ENCODE data around the gene SF3A1.

Gene SF3A1

DNA sequence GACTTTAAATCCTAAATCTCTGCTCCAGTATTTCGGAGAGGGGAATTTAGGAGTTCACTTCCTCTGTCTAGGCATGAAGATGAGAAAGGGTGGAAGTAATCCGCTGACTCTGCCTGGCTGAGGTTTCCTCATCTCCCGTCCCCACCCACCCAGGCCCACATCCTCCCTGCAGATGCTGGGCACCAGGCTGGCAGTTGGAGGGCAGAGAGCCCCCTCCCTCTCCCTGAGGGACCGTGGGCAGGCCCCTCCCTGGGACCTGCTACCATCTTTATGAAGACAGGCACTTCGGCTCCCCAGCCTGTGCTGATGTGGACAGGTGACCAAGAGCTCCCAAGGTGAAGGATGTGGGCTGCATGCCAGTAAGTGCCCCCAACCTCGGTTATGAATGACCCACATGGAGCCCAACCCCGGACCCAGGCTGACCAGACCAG is 74.1 kb downstream of the SF3A1 start:
- no peak for TF ChIP-seq CTCF (IDR thresholded peaks at IDR 0.05; ENCODE audit: borderline replicate concordance, control extremely low read depth, extremely low read depth, insufficient read depth, missing control alignments)

More for the DNA sequence above, 74.1 kb downstream of the SF3A1 start:
- no peak for DNase-seq (ENCODE audit: low spot score)
- in situ Hi-C loops (cut with MboI; ENCODE audit: low sequenced_read_pairs, unreplicated experiment), result no loop called here

Data from GM13976 (cell line).